Pancreas (tissue), 10 donors: ENCODE measurements around the gene NELFB. TPM values are rescaled to one million over a fixed set of nuclear protein-coding genes. Genes with fewer than 3 reads are reported as not detected.
A peak's percentile ranks its signal among the peaks of the same experiment; 100 is the strongest.

ENCODE experiments used
- ATAC-seq, 4 donors: fragments of 200-7000 bp; cut with Tn5 transposase; one replicate each; pipeline versions ENCODE4 v1.8.0 to v1.9.1; 2020; ENCODE audit warnings: mild to moderate bottlenecking in 4 of 4, moderate library complexity in 4 of 4
- DNase-seq, 6 donors: peaks; one replicate each; pipeline ENCODE4 v3.0.0-alpha.2; 2020
- FAIRE-seq: peaks from 2 replicates; lab custom pipeline; 2012; peaks lifted over from hg19 to GRCh38; lab: Jason Lieb, UNC
- H3K27ac ChIP-seq, 4 donors: fragments of 200-600 bp; sonication (generic); 1 replicate in 3 of 4; 2 replicates in 1 of 4; pipeline versions ENCODE4 v1.5.0 to v1.8.0; 2020
- H3K27me3 ChIP-seq, 4 donors: fragments of 200-600 bp; one replicate each; pipeline ENCODE4 v1.8.0; 2021
- H3K36me3 ChIP-seq, 3 donors: fragments of 200-600 bp; sonication (generic) in 1 of 3; one replicate each; pipeline versions ENCODE4 v1.5.0 to v1.8.0; 2020 to 2021
- H3K4me1 ChIP-seq, 3 donors: fragments of 200-600 bp; one replicate each; pipeline ENCODE4 v1.8.0; 2021
- H3K4me3 ChIP-seq, 4 donors: fragments of 200-600 bp; sonication (generic) in 2 of 4; one replicate each; pipeline versions ENCODE4 v1.5.0 to v1.8.0; 2020 to 2021
- H3K9me3 ChIP-seq, 4 donors: fragments of 200-600 bp; one replicate each; pipeline ENCODE4 v1.8.0; 2021
- WGBS, 2 donors: extraction: QIAGEN DNeasy Blood & Tissue Kit; methylation state at CpG; one replicate each; pipeline ENCODE4 v1.1.7; 2013; 5-methylcytosine and 5-hydroxymethylcytosine counted together
- intact Hi-C, 3 donors: fragments of 100-400 bp; cut with DNase I; formaldehyde crosslinking; loops; one replicate each; pipeline versions ENCODE4 v1.11.1 to v1.14.2; 2022
- polyA plus RNA-seq, 2 donors: library from polyadenylated mRNA; stranded (reverse); fragments of 200-250 nt; gene quantifications; one replicate each; pipeline ENCODE4 v1.2.3, GENCODE V29; 2013
- total RNA-seq, 6 donors: library from RNA; stranded (reverse); fragmentation: NEBNext Ultra II Directional in 4 of 6; extraction: Animal tissue kit (Norgen Biotek cat#: 25700) in 4 of 6; gene quantifications; one replicate each; pipeline versions ENCODE4 v1.2.1 to v1.2.4, GENCODE V29; 2021 to 2023
- TF ChIP-seq, protein P1 (sequence below), 4 donors: fragments of 200-600 bp; sonication (generic) in 3 of 4; IDR thresholded peaks; one replicate each; pipeline versions ENCODE4 v1.5.0 to v1.8.0; 2021; ENCODE audit warnings: antibody characterized with exemption in 4 of 4
- donor health status: healthy with polysubstance abuse.
- donor health status: DM: no; HTN: no; CAD: no; lungs with moderate emphysema.
- donor health status: DM: no; HTN: no; CAD: no.
- donor health status: control.
- donor health status: control.
- donor health status: Bipolar disorder and iron deficiency.
- donor health status: DM: yes; HTN: yes; CAD: no.
- donor health status: DM: no; HTN: no; CAD: no.
- donor health status: DM: no; HTN: no; CAD: no.
- donor health status: DM: yes; HTN: yes; CAD: no.

Gene NELFB
- total and polyA plus RNA-seq, 8 donors: 22.3 to 34.2 (median 29.5) TPM

DNA sequence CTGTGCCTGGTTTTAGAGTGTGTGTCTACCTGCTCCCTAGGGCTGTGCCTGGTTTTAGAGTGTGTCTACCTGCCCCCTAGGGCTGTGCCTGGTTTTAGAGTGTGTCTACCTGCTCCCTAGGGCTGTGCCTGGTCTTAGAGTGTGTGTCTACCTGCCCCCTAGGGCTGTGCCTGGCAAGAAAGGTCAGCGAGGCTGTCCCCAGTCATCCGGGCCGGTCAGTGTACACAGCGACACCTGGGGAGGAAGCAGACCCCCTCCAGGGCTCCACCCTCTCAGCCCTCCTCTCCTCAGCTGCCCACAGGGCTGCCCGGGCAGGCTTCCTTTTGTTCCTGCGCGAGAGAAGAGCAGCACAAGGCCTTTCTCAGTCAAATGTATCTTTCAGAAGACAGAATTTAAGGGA, 42.8 kb downstream of the NELFB start:
- Histone ChIP-seq H3K27me3 (no peaks in the 10 kb centered on the region), H3K27ac (peak overlapping the region; percentile 51 to 70 (median 62)), H3K36me3 (no peaks in the 10 kb centered on the region), H3K4me3 (peak overlapping the region in 1 of 4 donors; percentile 70), H3K9me3 (no peaks in the 10 kb centered on the region), H3K4me1 (peaks cover 20 to 34% (median 23%) of the 10 kb centered on the region in 3 donors)
- ATAC-seq (no peak), DNase-seq (peak in 5 of 6 donors; percentile 22 to 68 (median 51)), FAIRE-seq (no peak)
- intact Hi-C loops: loop anchor here in 1 of 3 donors (10.0 kb wide), 1 partner anchor 227 kb away; no protein-coding TSS in a partner anchor
- TF ChIP-seq, protein P1, sequence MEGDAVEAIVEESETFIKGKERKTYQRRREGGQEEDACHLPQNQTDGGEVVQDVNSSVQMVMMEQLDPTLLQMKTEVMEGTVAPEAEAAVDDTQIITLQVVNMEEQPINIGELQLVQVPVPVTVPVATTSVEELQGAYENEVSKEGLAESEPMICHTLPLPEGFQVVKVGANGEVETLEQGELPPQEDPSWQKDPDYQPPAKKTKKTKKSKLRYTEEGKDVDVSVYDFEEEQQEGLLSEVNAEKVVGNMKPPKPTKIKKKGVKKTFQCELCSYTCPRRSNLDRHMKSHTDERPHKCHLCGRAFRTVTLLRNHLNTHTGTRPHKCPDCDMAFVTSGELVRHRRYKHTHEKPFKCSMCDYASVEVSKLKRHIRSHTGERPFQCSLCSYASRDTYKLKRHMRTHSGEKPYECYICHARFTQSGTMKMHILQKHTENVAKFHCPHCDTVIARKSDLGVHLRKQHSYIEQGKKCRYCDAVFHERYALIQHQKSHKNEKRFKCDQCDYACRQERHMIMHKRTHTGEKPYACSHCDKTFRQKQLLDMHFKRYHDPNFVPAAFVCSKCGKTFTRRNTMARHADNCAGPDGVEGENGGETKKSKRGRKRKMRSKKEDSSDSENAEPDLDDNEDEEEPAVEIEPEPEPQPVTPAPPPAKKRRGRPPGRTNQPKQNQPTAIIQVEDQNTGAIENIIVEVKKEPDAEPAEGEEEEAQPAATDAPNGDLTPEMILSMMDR (IDR thresholded peaks at IDR 0.05): no peak
- 32 to 53% methylated on average over 7 of the region's 7 CpGs for WGBS, 2 donors

DNA sequence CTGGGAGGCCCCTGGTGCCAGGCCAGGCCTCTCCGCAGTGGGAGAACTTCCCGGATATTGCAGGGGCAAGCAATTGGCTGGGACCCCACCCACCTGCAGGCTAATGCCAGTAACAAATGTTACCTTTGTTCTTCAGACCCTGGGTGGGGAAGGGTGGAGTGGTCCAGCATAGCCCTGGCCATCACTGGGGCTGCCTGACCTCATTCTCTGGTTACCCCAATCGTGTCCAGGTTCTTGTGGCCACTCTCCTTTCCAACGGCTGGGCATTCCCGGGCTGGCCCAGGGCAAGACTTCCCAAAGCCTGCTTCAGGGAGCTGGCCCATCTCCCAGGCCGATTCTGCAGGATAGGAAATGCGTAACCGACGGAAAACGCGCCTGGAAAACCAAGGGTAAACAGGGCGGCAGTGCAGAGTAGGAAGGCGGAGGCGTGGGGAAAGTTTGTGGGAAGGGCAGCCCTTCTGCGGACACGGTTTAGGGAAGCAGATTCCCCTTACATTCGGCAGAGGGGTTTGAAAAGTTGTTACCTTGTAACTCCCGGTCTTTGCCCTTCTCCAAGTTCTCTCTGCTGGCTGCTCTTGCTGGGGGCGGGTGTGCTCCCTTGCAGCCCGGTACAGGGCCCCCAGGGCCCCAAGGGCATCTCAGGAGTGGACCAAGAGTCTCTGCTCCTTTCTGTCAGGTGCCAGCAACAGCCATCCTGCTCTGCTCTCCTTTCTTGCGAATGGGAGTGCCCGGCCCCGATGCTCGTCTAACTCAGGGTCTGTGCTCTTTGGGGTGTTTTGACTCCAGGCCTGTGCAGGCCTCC, 43.5 kb downstream of the NELFB start:
- TF ChIP-seq, protein P1 (IDR thresholded peaks at IDR 0.05): no peak
- intact Hi-C loops: loop anchor here in 1 of 3 donors (10.0 kb wide), 1 partner anchor 226 kb away; no protein-coding TSS in a partner anchor
- Histone ChIP-seq H3K27me3 (no peaks in the 10 kb centered on the region), H3K9me3 (no peaks in the 10 kb centered on the region), H3K4me3 (peak overlapping the region in 3 of 4 donors; percentile 5 to 70 (median 64)), H3K4me1 (peaks cover 19 to 35% (median 28%) of the 10 kb centered on the region in 3 donors), H3K27ac (peak overlapping the region; percentile 51 to 70 (median 62)), H3K36me3 (no peaks in the 10 kb centered on the region)
- ATAC-seq (no peak), FAIRE-seq (no peak), DNase-seq (peak in 5 of 6 donors; percentile 27 to 73 (median 58))
- 37 to 43% methylated on average over 24 of the region's 24 CpGs for WGBS, 2 donors

DNA sequence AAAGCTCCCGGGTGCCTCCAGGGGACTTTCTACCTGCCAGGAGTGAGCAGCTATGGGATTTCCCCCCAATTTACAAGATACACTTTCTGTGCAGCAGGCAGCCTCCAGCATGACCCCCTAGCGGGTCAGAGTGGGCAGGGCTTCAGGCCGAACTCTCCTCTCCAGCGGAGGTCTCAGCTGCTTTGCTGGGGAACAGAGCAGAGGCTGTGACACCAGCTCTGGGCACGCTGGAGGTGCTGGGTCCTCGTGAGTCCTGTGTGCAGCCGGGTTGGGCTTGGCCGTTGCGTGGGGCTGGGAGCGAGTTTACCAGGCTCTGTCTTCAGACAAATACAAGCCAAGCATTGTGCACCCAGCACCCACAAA, 44.1 kb downstream of the NELFB start:
- ATAC-seq (no peak), DNase-seq (peak in 5 of 6 donors; percentile 22 to 74 (median 59)), FAIRE-seq (no peak)
- Histone ChIP-seq H3K27me3 (no peaks in the 10 kb centered on the region), H3K36me3 (no peaks in the 10 kb centered on the region), H3K9me3 (no peaks in the 10 kb centered on the region), H3K27ac (peak overlapping the region in 3 of 4 donors; percentile 62 to 70 (median 62)), H3K4me1 (peaks cover 25 to 39% (median 26%) of the 10 kb centered on the region in 3 donors), H3K4me3 (peak overlapping the region in 3 of 4 donors; percentile 5 to 70 (median 64))
- intact Hi-C loops: loop anchor here in 1 of 3 donors (10.0 kb wide), 1 partner anchor 226 kb away; no protein-coding TSS in a partner anchor
- WGBS, 2 donors: 6 to 30% methylated on average over 10 of the region's 10 CpGs
- TF ChIP-seq, protein P1 (IDR thresholded peaks at IDR 0.05): no peak

DNA sequence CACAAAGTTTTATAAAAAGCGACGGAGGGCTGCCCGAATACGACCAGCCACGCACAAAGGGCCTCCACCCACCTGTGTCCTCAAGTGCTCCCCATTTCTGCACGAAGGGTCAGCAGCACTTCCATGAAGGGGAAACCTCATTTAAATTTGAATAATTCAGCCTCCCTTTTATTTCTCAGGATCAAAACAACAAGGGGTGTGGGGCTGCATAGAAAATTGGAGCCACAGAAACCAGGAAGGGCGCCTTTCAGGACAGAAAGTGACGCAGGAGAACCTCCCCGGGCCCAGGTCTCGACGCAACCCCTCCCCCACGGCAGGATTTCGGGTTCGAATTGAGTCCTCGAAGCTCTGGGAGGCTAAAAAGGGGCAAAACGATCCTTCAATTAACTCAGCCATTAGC, 44.8 kb downstream of the NELFB start:
- WGBS, 2 donors: 8 to 9% methylated on average over 16 of the region's 16 CpGs
- Histone ChIP-seq H3K4me3 (peak overlapping the region; percentile 39 to 70 (median 54)), H3K27me3 (no peaks in the 10 kb centered on the region), H3K4me1 (peaks cover 28 to 43% (median 32%) of the 10 kb centered on the region in 3 donors), H3K27ac (peak overlapping the region in 3 of 4 donors; percentile 62 to 81 (median 70)), H3K9me3 (no peaks in the 10 kb centered on the region), H3K36me3 (no peaks in the 10 kb centered on the region)
- intact Hi-C loops: loop anchor here in 1 of 3 donors (5.0 to 10.0 kb wide), 2 partner anchors 107 to 225 kb away; no protein-coding TSS in a partner anchor
- DNase-seq (peak in 5 of 6 donors; percentile 42 to 58 (median 49)), ATAC-seq (no peak), FAIRE-seq (no peak)
- TF ChIP-seq, protein P1 (IDR thresholded peaks at IDR 0.05): no peak
